Measurements from ENCODE around the gene EPHA1.
"Not testable (repeated sequence)": the region's sequence is repeated elsewhere in the genome, so short reads cannot be mapped to it uniquely, and the experiment has no call there.

The EPHA1 gene

DNA sequence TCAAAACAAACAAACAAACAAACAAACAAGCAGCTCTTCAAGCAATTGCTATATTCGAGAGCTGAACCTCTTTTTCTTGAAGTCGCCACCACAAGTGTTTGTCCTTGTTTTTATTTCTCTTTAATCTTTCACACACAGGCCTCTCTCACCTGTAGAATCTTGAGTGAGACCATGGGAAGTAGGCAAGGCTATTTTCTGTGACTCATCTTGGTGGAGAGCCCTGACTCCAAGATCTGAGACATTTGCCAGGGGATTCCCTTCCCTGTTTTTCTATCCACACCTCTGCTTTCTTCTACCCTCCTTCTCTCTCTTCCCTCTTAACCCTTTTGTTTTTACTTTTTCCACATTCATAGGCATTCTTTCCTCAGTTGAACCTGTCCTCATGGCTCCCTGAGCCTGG lies 26.6 kb upstream of the EPHA1 start:
- TF ChIP-seq Cebpa-rat (IDR thresholded peaks at IDR 0.05): no peak
- H3K9ac ChIP-seq: no peak overlapping the region
- H3K27ac ChIP-seq: no peak overlapping the region
- H3K4me1 ChIP-seq: peaks cover 0 to 14% (median 0%) of the 10 kb centered on the region in 10 experiments; a peak in 7 of 20 replicates
- H3K4me3 ChIP-seq: no peak overlapping the region
- H4K20me1 ChIP-seq: no peaks in the 10 kb centered on the region
- no peaks in the 10 kb centered on the region for H3K36me3 ChIP-seq
- no peaks in the 10 kb centered on the region for H3K9me3 ChIP-seq (replicated peaks in 1 of 11)
- H3K27me3 ChIP-seq: no peaks in the 10 kb centered on the region
- no peak overlapping the region for H3K4me2 ChIP-seq

DNA sequence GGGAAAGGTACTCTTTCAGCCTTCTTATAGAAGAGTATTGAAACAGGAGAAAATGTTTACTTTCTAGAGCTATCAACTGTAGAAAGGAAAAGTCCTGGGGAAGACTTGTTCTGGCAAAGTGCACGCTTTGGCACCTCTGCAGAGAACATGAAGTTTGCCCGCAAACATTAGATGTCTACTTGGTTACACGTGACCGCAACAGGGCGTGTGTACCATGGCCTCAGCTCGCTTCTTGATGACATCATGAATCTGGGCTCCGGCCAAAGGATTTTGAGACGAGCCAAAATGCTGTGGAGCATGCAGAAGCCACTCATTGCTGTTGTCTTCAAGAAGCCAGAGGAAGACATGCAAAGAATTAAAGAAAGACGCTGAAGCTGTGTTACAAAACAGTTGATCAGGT lies 26.0 kb upstream of the EPHA1 start:
- Histone ChIP-seq H3K27ac (no peak overlapping the region), H3K4me1 (peaks cover 0 to 20% (median 0%) of the 10 kb centered on the region in 10 experiments; a peak in 7 of 20 replicates), H3K9ac (no peak overlapping the region), H3K36me3 (no peaks in the 10 kb centered on the region), H3K4me2 (no peak overlapping the region), H4K20me1 (no peaks in the 10 kb centered on the region), H3K27me3 (no peaks in the 10 kb centered on the region), H3K4me3 (no peak overlapping the region), H3K9me3 (replicated peaks in 1 of 11) (no peaks in the 10 kb centered on the region)
- TF ChIP-seq Cebpa-rat (IDR thresholded peaks at IDR 0.05): no peak

DNA sequence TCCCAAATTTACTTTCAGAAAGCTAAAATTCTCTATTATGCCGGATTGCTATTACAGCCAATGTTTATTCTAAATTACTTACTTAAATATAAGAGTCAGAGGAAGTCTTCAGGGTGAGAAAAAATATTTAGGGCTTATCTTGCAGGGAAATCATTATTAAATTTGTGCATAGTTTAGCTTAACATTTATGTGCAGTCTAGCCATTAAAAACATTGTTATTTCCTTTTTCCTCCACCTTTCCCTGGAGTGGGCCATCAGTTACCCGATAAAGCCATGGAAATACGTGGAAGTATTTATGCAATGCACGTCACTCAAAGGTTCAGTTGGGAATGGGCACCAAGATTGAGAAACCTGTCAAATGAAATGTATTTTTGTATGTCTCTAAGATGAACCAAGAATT lies 25.1 kb upstream of the EPHA1 start:
- TF ChIP-seq Cebpa-rat (IDR thresholded peaks at IDR 0.05): no peak
- H3K9ac ChIP-seq: no peak overlapping the region
- H3K4me2 ChIP-seq: no peak overlapping the region
- no peaks in the 10 kb centered on the region for H4K20me1 ChIP-seq
- H3K27me3 ChIP-seq: no peaks in the 10 kb centered on the region
- no peak overlapping the region for H3K4me3 ChIP-seq
- no peaks in the 10 kb centered on the region for H3K9me3 ChIP-seq (replicated peaks in 1 of 11)
- H3K4me1 ChIP-seq: peaks cover 0 to 21% (median 0%) of the 10 kb centered on the region in 10 experiments; a peak in 7 of 20 replicates
- H3K27ac ChIP-seq: no peak overlapping the region
- no peaks in the 10 kb centered on the region for H3K36me3 ChIP-seq

DNA sequence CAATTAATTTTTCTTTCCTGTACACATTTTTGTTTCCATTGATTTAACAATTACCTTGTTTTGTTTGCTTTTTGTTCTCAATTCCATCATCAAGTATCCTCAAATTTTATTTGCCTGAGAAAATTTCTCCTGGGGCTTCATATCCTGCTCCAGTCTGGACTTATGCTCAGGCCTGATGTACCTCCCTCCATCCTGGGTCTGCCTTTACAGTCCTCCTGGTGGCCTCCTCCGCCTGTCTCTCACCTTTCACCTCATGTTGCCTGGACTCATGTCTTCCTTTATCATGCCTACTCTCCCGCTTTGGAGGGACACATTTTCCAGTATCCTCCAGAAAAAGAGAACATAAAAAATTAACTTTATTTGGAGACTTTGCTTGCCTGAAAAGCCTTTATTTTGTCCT lies 22.5 kb upstream of the EPHA1 start:
- Histone ChIP-seq H4K20me1 (no peaks in the 10 kb centered on the region), H3K9me3 (replicated peaks in 1 of 11) (no peaks in the 10 kb centered on the region; a peak in 2 of 22 replicates), H3K4me2 (no peak overlapping the region), H3K36me3 (no peaks in the 10 kb centered on the region), H3K4me1 (peaks cover 0 to 14% (median 0%) of the 10 kb centered on the region in 10 experiments; a peak in 6 of 20 replicates), H3K9ac (no peak overlapping the region), H3K27me3 (no peaks in the 10 kb centered on the region), H3K27ac (no peak overlapping the region), H3K4me3 (no peak overlapping the region)
- no peak for TF ChIP-seq Cebpa-rat (IDR thresholded peaks at IDR 0.05)

DNA sequence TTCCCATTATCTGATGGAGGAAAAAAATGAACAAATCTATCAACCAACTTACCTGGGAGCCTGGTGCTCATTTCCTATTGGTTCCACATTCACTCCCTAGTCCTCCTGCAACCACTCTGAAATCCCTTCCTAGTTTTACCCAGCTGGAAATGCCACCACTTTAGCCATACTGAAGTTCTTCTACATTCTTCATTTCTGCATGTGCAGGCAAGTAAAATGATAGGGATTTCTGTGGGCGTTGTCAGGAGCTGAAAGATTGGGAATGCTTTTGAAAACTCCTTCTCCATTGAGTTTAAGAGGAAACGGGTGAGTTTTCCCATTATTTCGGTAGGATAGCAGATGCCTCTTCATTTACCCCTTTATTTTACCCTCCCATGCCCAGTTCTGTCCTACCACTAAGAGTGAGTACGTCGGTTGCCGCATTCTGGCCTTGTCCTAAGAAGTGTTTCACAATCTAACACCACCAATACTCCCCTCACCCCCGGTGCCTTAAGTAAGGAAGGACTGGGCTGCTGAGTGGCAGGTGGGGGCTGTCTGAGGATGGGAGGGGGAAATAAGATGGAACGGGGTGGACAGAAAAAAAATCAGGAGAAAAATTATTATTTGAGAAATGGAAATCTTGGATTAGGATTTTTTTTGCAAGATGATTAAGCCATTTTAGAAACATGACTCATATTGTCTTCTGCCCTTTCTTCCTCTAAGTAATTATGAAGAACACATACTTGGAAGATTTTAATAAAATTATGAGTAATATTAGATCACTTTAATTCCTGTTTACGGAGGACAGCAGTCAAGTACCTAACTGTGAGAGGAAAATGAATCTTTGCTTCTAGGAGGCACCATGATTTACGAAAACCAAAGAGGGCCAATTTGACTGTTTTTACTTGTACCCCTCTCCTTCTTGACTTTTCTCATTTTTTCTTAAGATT lies 21.4 kb upstream of the EPHA1 start:
- no peaks in the 10 kb centered on the region for H4K20me1 ChIP-seq
- H3K4me2 ChIP-seq: peak overlapping the region in 3 of 11 experiments; percentile 23 to 66 (median 53); a peak in 5 of 22 replicates
- H3K4me3 ChIP-seq: no peak overlapping the region
- no peaks in the 10 kb centered on the region; a peak in 2 of 22 replicates for H3K9me3 ChIP-seq (replicated peaks in 1 of 11)
- no peaks in the 10 kb centered on the region for H3K36me3 ChIP-seq
- no peak for TF ChIP-seq Cebpa-rat (IDR thresholded peaks at IDR 0.05)
- H3K4me1 ChIP-seq: peaks cover 0 to 14% (median 0%) of the 10 kb centered on the region in 10 experiments; a peak in 6 of 20 replicates
- H3K27ac ChIP-seq: no peak overlapping the region
- H3K9ac ChIP-seq: no peak overlapping the region
- H3K27me3 ChIP-seq: no peaks in the 10 kb centered on the region

DNA sequence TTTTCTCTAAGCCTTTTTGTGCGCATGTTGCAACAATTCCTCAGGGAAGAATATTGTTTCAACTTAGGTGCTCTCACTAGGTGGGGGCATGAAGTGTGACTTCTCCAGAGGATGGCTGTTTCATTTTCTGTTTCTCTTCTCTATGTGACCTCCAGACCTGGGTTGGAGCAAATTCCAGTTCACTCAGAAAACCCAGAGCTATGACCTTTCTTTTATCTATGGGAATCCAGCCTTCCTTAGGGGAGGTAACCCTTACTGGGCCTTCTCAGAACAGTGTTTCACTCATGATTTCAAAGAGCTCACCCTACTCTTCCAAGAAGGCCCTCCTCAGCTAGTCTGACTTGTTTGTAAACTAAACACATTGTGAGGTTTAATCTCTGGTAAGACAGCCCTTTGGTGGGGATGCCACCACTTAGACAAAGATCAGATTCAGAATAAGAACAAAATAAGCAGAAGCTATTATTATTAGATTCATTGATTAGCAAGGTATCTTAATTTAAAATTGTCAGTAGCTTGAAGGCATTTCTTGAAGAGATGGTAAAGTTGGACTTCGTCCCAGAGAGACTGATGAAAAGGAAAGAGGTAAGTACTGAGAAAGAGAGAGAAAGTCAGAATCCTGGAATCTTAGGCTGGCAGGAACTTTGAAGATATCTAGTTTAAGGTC lies 18.0 kb upstream of the EPHA1 start:
- H3K36me3 ChIP-seq: no peaks in the 10 kb centered on the region; a peak in 2 of 22 replicates
- H4K20me1 ChIP-seq: no peaks in the 10 kb centered on the region
- H3K4me2 ChIP-seq: no peak overlapping the region
- TF ChIP-seq Cebpa-rat (IDR thresholded peaks at IDR 0.05): no peak
- no peak overlapping the region for H3K4me3 ChIP-seq
- peaks cover 0 to 15% (median 5%) of the 10 kb centered on the region in 11 experiments; a peak in 11 of 22 replicates for H3K9me3 ChIP-seq (replicated peaks in 1 of 11)
- no peak overlapping the region for H3K9ac ChIP-seq
- H3K27me3 ChIP-seq: no peaks in the 10 kb centered on the region
- no peak overlapping the region for H3K27ac ChIP-seq
- H3K4me1 ChIP-seq: peaks cover 0 to 14% (median 0%) of the 10 kb centered on the region in 10 experiments; a peak in 6 of 20 replicates

DNA sequence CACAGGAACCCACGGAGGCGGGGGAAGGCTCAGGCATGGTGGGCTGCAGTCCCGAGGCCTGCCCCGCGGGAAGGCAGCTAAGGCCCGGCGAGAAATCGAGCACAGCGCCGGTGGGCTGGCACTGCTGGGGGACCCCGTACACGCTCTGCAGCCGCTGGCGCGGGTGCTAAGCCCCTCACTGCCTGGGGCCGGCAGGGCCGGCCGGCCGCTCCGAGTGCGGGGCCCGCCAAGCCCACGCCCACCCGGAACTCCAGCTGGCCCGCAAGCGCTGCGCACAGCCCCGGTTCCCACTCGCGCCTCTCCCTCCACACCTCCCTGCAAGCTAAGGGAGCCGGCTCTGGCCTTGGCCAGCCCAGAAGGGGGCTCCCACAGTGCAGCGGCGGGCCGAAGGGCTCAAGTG lies 15.8 kb upstream of the EPHA1 start:
- H3K27ac ChIP-seq, H3K4me3 ChIP-seq, H4K20me1 ChIP-seq, H3K4me1 ChIP-seq, H3K4me2 ChIP-seq, H3K27me3 ChIP-seq, H3K9ac ChIP-seq, H3K36me3 ChIP-seq: not testable (repeated sequence)
- H3K9me3 ChIP-seq (replicated peaks in 1 of 11): peaks cover 0 to 32% (median 13%) of the 10 kb centered on the region in 11 experiments; a peak in 15 of 22 replicates

DNA sequence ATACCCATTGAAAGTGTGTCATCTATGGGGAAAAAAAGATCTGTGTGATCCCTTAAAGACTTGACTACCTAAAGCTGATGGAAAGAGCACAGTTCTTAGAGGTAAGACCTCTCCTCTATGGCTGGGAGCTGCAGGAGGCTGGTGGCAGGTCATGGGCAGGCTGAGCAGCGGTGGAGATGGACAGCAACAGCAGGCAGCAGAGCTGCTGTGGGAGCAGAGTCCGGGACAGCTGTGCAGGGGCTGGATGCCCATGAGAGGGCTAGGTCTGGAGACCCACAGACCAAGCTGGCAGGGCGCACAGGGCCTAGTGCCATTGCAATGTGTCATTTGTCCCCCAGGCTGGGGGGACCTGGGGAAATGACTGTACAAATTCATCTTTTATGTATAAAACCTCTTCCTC lies 13.4 kb upstream of the EPHA1 start:
- H3K27ac ChIP-seq: no peak overlapping the region
- no peak for TF ChIP-seq Cebpa-rat (IDR thresholded peaks at IDR 0.05)
- peaks cover 0 to 9% (median 0%) of the 10 kb centered on the region in 10 experiments; a peak in 8 of 20 replicates for H3K4me1 ChIP-seq
- no peak overlapping the region for H3K9ac ChIP-seq
- H3K4me2 ChIP-seq: no peak overlapping the region
- H3K9me3 ChIP-seq (replicated peaks in 1 of 11): peaks cover 0 to 32% (median 13%) of the 10 kb centered on the region in 11 experiments; a peak in 15 of 22 replicates
- H3K4me3 ChIP-seq: no peak overlapping the region
- no peaks in the 10 kb centered on the region for H3K27me3 ChIP-seq
- H4K20me1 ChIP-seq: no peaks in the 10 kb centered on the region
- H3K36me3 ChIP-seq: peaks cover 0 to 10% (median 0%) of the 10 kb centered on the region in 11 experiments; a peak in 3 of 22 replicates

DNA sequence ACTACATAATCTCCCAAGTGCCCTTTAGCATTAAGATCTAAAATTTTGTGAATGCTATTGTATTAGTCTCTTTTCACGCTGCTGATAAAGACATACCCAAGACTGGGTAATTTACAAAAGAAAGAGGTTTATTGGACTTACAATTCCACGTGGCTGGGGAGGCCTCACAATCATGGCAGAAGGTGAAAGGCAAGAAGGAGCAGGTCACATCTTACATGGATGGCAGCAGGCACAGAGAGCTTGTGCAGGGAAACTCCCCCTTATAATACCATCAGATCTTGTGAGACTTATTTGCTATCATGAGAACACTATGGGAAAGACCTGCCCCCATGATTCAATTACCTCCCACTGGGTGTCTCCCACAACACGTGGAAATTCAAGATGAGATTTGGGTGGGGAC lies 12.0 kb upstream of the EPHA1 start:
- Histone ChIP-seq H3K4me1 (peaks cover 8 to 23% (median 9%) of the 10 kb centered on the region in 10 experiments), H3K9me3 (replicated peaks in 1 of 11) (peaks cover 0 to 32% (median 13%) of the 10 kb centered on the region in 11 experiments; a peak in 15 of 22 replicates)
- H4K20me1 ChIP-seq, H3K9ac ChIP-seq, H3K27ac ChIP-seq, H3K36me3 ChIP-seq, H3K4me2 ChIP-seq, H3K27me3 ChIP-seq, H3K4me3 ChIP-seq: not testable (repeated sequence)
